K562 (cell line): ENCODE measurements around the gene POM121C. TPM values are rescaled to one million over a fixed set of nuclear protein-coding genes. Genes with fewer than 3 reads are reported as not detected.
"Not testable (repeated sequence)": the region's sequence is repeated elsewhere in the genome, so short reads cannot be mapped to it uniquely, and the experiment has no call there.

Experiments
- ATAC-seq: fragments of 200-7000 bp; cut with Tn5 transposase; 3 replicates; pipeline ENCODE4 v1.9.1; 2020; ENCODE audit warnings: moderate library complexity
- BruUV-seq: library from RNA; stranded (reverse); fragments of 400-500 nt; replicated peaks from 2 replicates; lab custom pipeline; 2021; lab: Mats Ljungman, UMichigan
- CTCF ChIA-PET: fragments of 300-600 bp; formaldehyde crosslinking; extraction: SDS; loops from one replicate; lab custom pipeline; 2021; ENCODE audit warnings: low intra/inter-chr PET ratio; lab: Yijun Ruan, JAX
- POLR2A ChIA-PET: fragments of 300-600, 350-650 bp; sonication (Branson Sonifier 250); formaldehyde crosslinking; extraction: SDS; loops from one replicate; lab custom pipeline; 2021; ENCODE audit warnings: antibody characterized with exemption, inconsistent platforms; lab: Yijun Ruan, JAX
- DNase-seq, 4 experiments: peaks; one replicate each; pipeline versions ENCODE4 v3.0.0 to v3.0.0-alpha.2; 2011 to 2018; ENCODE audit warnings: low spot score in 3 of 4, mixed read lengths in 3 of 4; ENCODE audit errors: extremely low read depth in 1 of 4
- FAIRE-seq: peaks from 2 replicates; lab custom pipeline; 2011; peaks lifted over from hg19 to GRCh38; lab: Jason Lieb, UNC
- H2AFZ ChIP-seq: 2 replicates; pipeline ENCODE4 v1.6.0; 2011; ENCODE audit warnings: low read depth, low read length, control low read depth, inconsistent platforms
- H3K27ac ChIP-seq: fragments of 200-600 bp; 3 replicates; pipeline ENCODE4 v1.8.0; 2011; ENCODE audit warnings: low read depth, mild to moderate bottlenecking, control low read depth, inconsistent platforms, low read length, moderate library complexity, mixed read lengths; ENCODE audit errors: extremely low read depth
- H3K27me3 ChIP-seq, 2 experiments: fragments of 300-600 bp in 1 of 2; 2 replicates in 1 of 2; 3 replicates in 1 of 2; pipeline versions ENCODE4 v1.6.0 to v1.8.0; 2011; ENCODE audit warnings: inconsistent platforms in 2 of 2, low read length in 2 of 2, mild to moderate bottlenecking in 1 of 2, mixed read lengths in 1 of 2, moderate library complexity in 1 of 2; ENCODE audit not compliant: control insufficient read depth in 2 of 2, insufficient read depth in 2 of 2
- H3K36me3 ChIP-seq: fragments of 300-600 bp; 3 replicates; pipeline ENCODE4 v1.8.0; 2011; ENCODE audit warnings: mild to moderate bottlenecking, low read length, inconsistent platforms; ENCODE audit not compliant: control insufficient read depth, insufficient read depth
- H3K4me1 ChIP-seq, 2 experiments: fragments of 200-600 bp in 1 of 2; replicated peaks in 1 of 2; 2 replicates in 1 of 2; 3 replicates in 1 of 2; pipeline versions ENCODE4 v1.5.1 to v1.8.0; 2011; ENCODE audit warnings: inconsistent platforms in 2 of 2, low read length in 2 of 2, mild to moderate bottlenecking in 1 of 2, mixed read lengths in 1 of 2, moderate library complexity in 1 of 2; ENCODE audit not compliant: control insufficient read depth in 2 of 2, insufficient read depth in 2 of 2
- H3K4me2 ChIP-seq: 2 replicates; pipeline ENCODE4 v1.6.1; 2011; ENCODE audit warnings: low read length, control low read depth, inconsistent platforms, mixed read lengths; ENCODE audit not compliant: insufficient read depth
- H3K4me3 ChIP-seq: fragments of 200-600 bp; sonication (generic), shearing (Covaris generic); 2 replicates; pipeline ENCODE4 v1.5.1; 2016; ENCODE audit warnings: control low read depth, inconsistent platforms
- H3K79me2 ChIP-seq: fragments of 200-600 bp; 3 replicates; pipeline ENCODE4 v1.8.0; 2011; ENCODE audit warnings: low read length, inconsistent platforms; ENCODE audit not compliant: control insufficient read depth, insufficient read depth
- H3K9ac ChIP-seq, 2 experiments: 2 replicates each; pipeline versions ENCODE4 v1.6.0 to v1.6.1; 2011; ENCODE audit warnings: low read depth in 2 of 2, low read length in 2 of 2, control low read depth in 1 of 2, inconsistent platforms in 1 of 2, mild to moderate bottlenecking in 1 of 2, mixed read lengths in 1 of 2; ENCODE audit not compliant: insufficient read depth in 1 of 2
- H3K9me1 ChIP-seq: one replicate; pipeline ENCODE4 v1.6.0; 2011; ENCODE audit warnings: inconsistent platforms, mild to moderate bottlenecking, low read length, moderate library complexity; ENCODE audit not compliant: control insufficient read depth, insufficient read depth
- H3K9me3 ChIP-seq: replicated peaks from 2 replicates; pipeline ENCODE4 v1.5.1; 2011; ENCODE audit warnings: low read depth, low read length, inconsistent platforms; ENCODE audit not compliant: control insufficient read depth, insufficient read depth
- H4K20me1 ChIP-seq: replicated peaks from 2 replicates; pipeline ENCODE4 v1.6.1; 2011; ENCODE audit warnings: low read length, inconsistent platforms, mixed read lengths; ENCODE audit not compliant: control insufficient read depth, insufficient read depth
- WGBS: fragments of 100-300 bp; shearing (Covaris generic); methylation state at CpG from one replicate; pipeline ENCODE4 v1.1.6; 2016; ENCODE audit warnings: low coverage, mixed read lengths; ENCODE audit not compliant: insufficient coverage; ENCODE audit errors: missing lambda C conversion rate; 5-methylcytosine and 5-hydroxymethylcytosine counted together
- in situ Hi-C: fragments of 300-500 bp; cut with MboI; formaldehyde crosslinking; loops from 4 replicates; pipeline ENCODE4 v1.15.0; 2018; ENCODE audit warnings: inconsistent platforms, mixed read lengths
- intact Hi-C: fragments of 100-400 bp; cut with micrococcal nuclease; formaldehyde crosslinking; loops from 2 replicates; pipeline ENCODE4 v1.14.2; 2022
- polyA plus RNA-seq, 8 experiments: library from polyadenylated mRNA; depleted of rRNA in 4 of 8; stranded (reverse) in 5 of 8; unstranded in 3 of 8; fragments of >200 nt; fragmentation: Nextera tagmentation in 2 of 8; fragmentation: Illumina TruSeq in 1 of 8; extraction: Ambion mirVana in 2 of 8; extraction: Trizol in 1 of 8; gene quantifications; 2 replicates each; pipeline versions ENCODE4 v1.2.1 to v1.2.3, GENCODE V29; 2011 to 2014; ENCODE audit warnings: inconsistent platforms in 1 of 8, missing spikeins in 1 of 8
- small RNA-seq: library from RNA; depleted of rRNA; stranded (forward); fragments of <200 nt; gene quantifications from one replicate; pipeline ENCODE3, GENCODE V24; 2014
- total RNA-seq, 7 experiments: library from RNA; depleted of rRNA in 6 of 7; stranded (reverse); fragments of >200 nt in 6 of 7; fragmentation: Illumina TruSeq in 2 of 7; extraction: Trizol in 2 of 7; gene quantifications; 2 replicates each; pipeline versions ENCODE4 v1.2.1 to v1.2.3, GENCODE V29; 2011 to 2021; ENCODE audit warnings: low replicate concordance in 1 of 7

The POM121C gene
- total and polyA plus RNA-seq, 9 of the 15 experiments (the other 6 are each of a cell fraction or from before 2014, with no cell fraction given) = 7.1 to 119 (median 21.4) TPM

GRCh38 chr7:75374144-75374518, 112.0 kb downstream of the POM121C start:
- H2AFZ ChIP-seq, H3K4me1 ChIP-seq, DNase-seq, H3K4me2 ChIP-seq, H3K4me3 ChIP-seq, H3K27me3 ChIP-seq, H4K20me1 ChIP-seq, H3K36me3 ChIP-seq, H3K9me1 ChIP-seq, in situ Hi-C loops, H3K9ac ChIP-seq, intact Hi-C loops, CTCF ChIA-PET, BruUV-seq, H3K27ac ChIP-seq, POLR2A ChIA-PET, H3K79me2 ChIP-seq, H3K9me3 ChIP-seq, FAIRE-seq: not testable (repeated sequence)
- WGBS = no CpG with 5 or more reads among the region's 4 CpGs
- ATAC-seq = peak; percentile 66

GRCh38 chr7:75367313-75367712, 118.8 kb downstream of the POM121C start:
- H3K9ac ChIP-seq = not testable (repeated sequence)

More at GRCh38 chr7:75367313-75367712, 118.8 kb downstream of the POM121C start:
- ATAC-seq = peak; percentile 52
- H3K9me1 ChIP-seq, POLR2A ChIA-PET, BruUV-seq, H3K27me3 ChIP-seq, FAIRE-seq, DNase-seq, intact Hi-C loops, H3K4me3 ChIP-seq, H3K4me1 ChIP-seq, H3K36me3 ChIP-seq, H3K27ac ChIP-seq, H3K9me3 ChIP-seq, H4K20me1 ChIP-seq, in situ Hi-C loops, H3K4me2 ChIP-seq, H2AFZ ChIP-seq, H3K79me2 ChIP-seq, CTCF ChIA-PET: not testable (repeated sequence)
- WGBS = no CpG with 5 or more reads among the region's 9 CpGs

Small RNA genes within 50 kb of the gene (small RNA-seq; reads per million reads assigned to genes)
- gene AC211429.1 = not detected
- not detected for gene RF00019

Other genes starting within 250 kb of the POM121C start
- gene TRIM73, start 90.7 kb downstream of the POM121C start, total RNA-seq (2014; rRNA removed) = 0.64 and 1.2 TPM in 2 replicates
- gene TRIM73, start 90.7 kb downstream of the POM121C start, total RNA-seq (2014; rRNA removed; fragmentation: Illumina TruSeq; extraction: Trizol) = 0.04 TPM in 1 of 2 replicates, not detected in the other
- 0.41 and 0.80 TPM in 2 replicates for gene TRIM73, start 90.7 kb downstream of the POM121C start, total RNA-seq (2015; rRNA removed; fragmentation: Illumina TruSeq; extraction: Trizol)
- gene TRIM73, start 90.7 kb downstream of the POM121C start, total RNA-seq (2021) = 1.2 and 1.4 TPM in 2 replicates
- 0.30 TPM in 1 of 2 replicates, not detected in the other for gene TRIM73, start 90.7 kb downstream of the POM121C start, polyA plus RNA-seq (2011; rRNA removed)
- gene TRIM73, start 90.7 kb downstream of the POM121C start, polyA plus RNA-seq (2014; fragmentation: Illumina TruSeq; extraction: Trizol) = 0.15 TPM in 1 of 2 replicates, not detected in the other
- not detected for gene TRIM73, start 90.7 kb downstream of the POM121C start, polyA plus RNA-seq (2014; fragmentation: Nextera tagmentation; extraction: Ambion mirVana)
- 0.28 and 0.90 TPM in 2 replicates for gene TRIM73, start 90.7 kb downstream of the POM121C start, polyA plus RNA-seq (2014; rRNA removed)
- gene SPDYE5, start 6.0 kb upstream of the POM121C start, total RNA-seq (2014; rRNA removed) = not detected in 2 replicates
- 0.07 TPM in 1 of 2 replicates, not detected in the other for gene SPDYE5, start 6.0 kb upstream of the POM121C start, total RNA-seq (2014; rRNA removed; fragmentation: Illumina TruSeq; extraction: Trizol)
- gene SPDYE5, start 6.0 kb upstream of the POM121C start, total RNA-seq (2015; rRNA removed; fragmentation: Illumina TruSeq; extraction: Trizol) = not detected in 2 replicates
- gene SPDYE5, start 6.0 kb upstream of the POM121C start, total RNA-seq (2021) = 0.09 TPM in 1 of 2 replicates, not detected in the other
- not detected in 2 replicates for gene SPDYE5, start 6.0 kb upstream of the POM121C start, polyA plus RNA-seq (2011; rRNA removed)
- not detected in 2 replicates for gene SPDYE5, start 6.0 kb upstream of the POM121C start, polyA plus RNA-seq (2014; fragmentation: Illumina TruSeq; extraction: Trizol)
- under 1 TPM; 0.13 to 0.28 TPM for gene SPDYE5, start 6.0 kb upstream of the POM121C start, polyA plus RNA-seq (2014; fragmentation: Nextera tagmentation; extraction: Ambion mirVana)
- not detected in 2 replicates for gene SPDYE5, start 6.0 kb upstream of the POM121C start, polyA plus RNA-seq (2014; rRNA removed)